ENCODE data around the gene SLAMF9.

DNA sequence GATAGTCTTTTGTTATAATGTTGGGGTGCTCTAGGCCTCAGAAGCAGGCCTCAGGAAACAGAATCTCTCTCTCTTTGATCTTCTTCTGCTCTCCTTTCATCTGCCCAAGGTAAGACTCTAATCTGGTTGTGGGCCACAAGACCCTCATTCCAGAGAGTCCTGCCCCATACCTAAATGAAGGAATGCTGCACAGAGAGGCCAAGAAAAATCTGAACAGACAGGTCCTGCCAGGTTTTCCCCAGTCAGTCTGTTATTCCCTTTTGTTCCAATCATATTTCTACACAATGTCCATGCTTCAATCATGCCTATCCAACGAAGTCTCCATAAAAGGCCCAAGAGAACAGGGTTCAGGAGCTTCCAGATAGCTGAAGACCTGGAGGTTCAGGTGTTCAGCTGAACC lies 47.1 kb downstream of the SLAMF9 start:
- TF ChIP-seq, protein P1, sequence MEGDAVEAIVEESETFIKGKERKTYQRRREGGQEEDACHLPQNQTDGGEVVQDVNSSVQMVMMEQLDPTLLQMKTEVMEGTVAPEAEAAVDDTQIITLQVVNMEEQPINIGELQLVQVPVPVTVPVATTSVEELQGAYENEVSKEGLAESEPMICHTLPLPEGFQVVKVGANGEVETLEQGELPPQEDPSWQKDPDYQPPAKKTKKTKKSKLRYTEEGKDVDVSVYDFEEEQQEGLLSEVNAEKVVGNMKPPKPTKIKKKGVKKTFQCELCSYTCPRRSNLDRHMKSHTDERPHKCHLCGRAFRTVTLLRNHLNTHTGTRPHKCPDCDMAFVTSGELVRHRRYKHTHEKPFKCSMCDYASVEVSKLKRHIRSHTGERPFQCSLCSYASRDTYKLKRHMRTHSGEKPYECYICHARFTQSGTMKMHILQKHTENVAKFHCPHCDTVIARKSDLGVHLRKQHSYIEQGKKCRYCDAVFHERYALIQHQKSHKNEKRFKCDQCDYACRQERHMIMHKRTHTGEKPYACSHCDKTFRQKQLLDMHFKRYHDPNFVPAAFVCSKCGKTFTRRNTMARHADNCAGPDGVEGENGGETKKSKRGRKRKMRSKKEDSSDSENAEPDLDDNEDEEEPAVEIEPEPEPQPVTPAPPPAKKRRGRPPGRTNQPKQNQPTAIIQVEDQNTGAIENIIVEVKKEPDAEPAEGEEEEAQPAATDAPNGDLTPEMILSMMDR (IDR thresholded peaks at IDR 0.05) = no peak
- no peak for TF ChIP-seq POLR2A (IDR thresholded peaks at IDR 0.05)
